ENCODE data around the gene MOB2. TPM values are rescaled to one million over a fixed set of nuclear protein-coding genes. Genes with fewer than 3 reads are reported as not detected.

MOB2 gene
- total RNA-seq, 1 donor from 2014 or later: 95.4 TPM

DNA sequence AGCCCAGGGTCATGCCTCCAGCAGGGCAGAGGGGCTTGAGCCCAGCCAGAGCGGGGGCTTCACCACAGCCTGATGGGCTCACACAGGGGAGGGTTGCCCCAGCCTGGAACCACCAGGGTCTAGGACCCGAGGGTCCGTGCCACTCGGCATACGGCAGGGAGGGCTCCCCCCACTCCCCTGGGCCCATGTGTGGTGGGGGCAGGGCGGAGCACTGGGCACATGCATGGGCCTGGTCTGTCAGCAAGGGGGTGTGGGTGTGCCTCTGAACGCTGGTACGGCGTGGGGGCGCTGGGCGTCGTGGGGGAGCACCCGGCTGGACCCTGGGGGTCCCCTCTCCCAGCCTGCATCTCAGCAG, 29.3 kb downstream of the MOB2 start:
- no peaks in the 10 kb centered on the region for H3K9me3 ChIP-seq
- no peaks in the 10 kb centered on the region for H3K36me3 ChIP-seq
- no peak overlapping the region for H3K4me3 ChIP-seq
- H3K27me3 ChIP-seq: no peaks in the 10 kb centered on the region
- TF ChIP-seq, protein P1, sequence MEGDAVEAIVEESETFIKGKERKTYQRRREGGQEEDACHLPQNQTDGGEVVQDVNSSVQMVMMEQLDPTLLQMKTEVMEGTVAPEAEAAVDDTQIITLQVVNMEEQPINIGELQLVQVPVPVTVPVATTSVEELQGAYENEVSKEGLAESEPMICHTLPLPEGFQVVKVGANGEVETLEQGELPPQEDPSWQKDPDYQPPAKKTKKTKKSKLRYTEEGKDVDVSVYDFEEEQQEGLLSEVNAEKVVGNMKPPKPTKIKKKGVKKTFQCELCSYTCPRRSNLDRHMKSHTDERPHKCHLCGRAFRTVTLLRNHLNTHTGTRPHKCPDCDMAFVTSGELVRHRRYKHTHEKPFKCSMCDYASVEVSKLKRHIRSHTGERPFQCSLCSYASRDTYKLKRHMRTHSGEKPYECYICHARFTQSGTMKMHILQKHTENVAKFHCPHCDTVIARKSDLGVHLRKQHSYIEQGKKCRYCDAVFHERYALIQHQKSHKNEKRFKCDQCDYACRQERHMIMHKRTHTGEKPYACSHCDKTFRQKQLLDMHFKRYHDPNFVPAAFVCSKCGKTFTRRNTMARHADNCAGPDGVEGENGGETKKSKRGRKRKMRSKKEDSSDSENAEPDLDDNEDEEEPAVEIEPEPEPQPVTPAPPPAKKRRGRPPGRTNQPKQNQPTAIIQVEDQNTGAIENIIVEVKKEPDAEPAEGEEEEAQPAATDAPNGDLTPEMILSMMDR (IDR thresholded peaks at IDR 0.05): no peak
- intact Hi-C loops (cut with DNase I): loop anchor here (5.0 kb wide), 1 partner anchor 115 kb away; the partner anchor contains the start of gene DUSP8
- no peak overlapping the region for H3K27ac ChIP-seq
- DNase-seq (ENCODE audit: low spot score in 2 of 2): no peak
- H3K4me1 ChIP-seq: peaks cover 14 to 32% of the 10 kb centered on the region in 2 donors

DNA sequence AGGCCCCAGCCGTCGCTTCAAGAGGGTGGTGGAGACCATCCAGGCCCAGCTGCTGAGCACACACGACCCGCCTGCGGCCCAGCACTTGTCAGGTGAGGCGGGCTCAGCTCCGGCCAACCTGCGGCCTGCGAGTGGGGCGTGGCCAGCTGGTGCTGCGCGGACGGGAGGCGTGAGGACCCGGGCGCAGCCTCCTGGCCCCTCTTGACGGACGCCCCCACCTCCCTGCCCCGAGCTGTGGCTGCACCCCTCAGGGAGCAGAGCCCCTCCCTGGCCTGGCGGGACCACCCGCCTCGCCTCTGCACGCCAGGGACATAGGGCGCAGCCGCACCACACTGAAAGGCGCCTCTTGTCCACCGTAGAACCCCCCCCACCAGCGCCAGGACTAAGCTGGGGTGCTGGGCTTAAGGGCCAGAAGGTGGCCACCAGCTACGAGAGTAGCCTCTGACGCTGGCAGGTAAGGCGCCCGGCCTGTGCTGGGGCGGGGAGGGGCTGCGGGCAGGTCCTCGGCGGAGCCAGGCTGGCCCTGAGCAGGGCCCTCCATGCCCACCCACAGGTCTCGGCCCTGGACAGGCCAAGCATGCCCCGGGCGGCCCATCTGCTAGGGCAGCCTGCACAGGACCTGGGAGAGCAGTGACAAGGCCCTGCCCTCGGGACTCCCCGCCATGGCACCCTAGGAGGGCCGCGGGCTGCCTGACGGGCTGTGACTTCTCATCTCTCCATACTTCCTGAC, 29.8 kb downstream of the MOB2 start:
- no peaks in the 10 kb centered on the region for H3K9me3 ChIP-seq
- intact Hi-C loops (cut with DNase I): loop anchor here (5.0 kb wide), 1 partner anchor 116 kb away; the partner anchor contains the start of gene DUSP8
- peaks cover 14 to 32% of the 10 kb centered on the region in 2 donors for H3K4me1 ChIP-seq
- H3K4me3 ChIP-seq: no peak overlapping the region
- H3K36me3 ChIP-seq: no peaks in the 10 kb centered on the region
- no peaks in the 10 kb centered on the region for H3K27me3 ChIP-seq
- DNase-seq (ENCODE audit: low spot score in 2 of 2): no peak
- TF ChIP-seq, protein P1 (IDR thresholded peaks at IDR 0.05): no peak
- no peak overlapping the region for H3K27ac ChIP-seq

DNA sequence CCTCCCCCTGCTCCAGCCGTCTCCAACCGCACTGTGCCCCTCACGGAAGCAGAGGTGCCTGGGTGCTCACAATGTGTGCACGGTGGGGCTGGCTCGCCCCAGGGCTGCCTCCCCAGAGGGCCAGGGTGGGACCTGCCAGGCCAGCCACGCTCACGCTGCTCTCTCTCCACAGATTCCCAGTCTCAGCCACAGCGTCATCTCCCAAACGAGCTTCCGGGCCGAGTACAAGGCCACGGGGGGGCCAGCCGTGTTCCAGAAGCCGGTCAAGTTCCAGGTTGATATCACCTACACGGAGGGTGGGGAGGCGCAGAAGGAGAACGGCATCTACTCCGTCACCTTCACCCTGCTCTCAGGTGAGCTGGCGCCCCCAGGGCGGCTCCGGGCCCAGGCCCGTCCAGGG, 30.4 kb downstream of the MOB2 start:
- Histone ChIP-seq H3K36me3 (no peaks in the 10 kb centered on the region), H3K4me3 (no peak overlapping the region), H3K27ac (no peak overlapping the region), H3K27me3 (no peaks in the 10 kb centered on the region), H3K9me3 (no peaks in the 10 kb centered on the region), H3K4me1 (peaks cover 14 to 30% of the 10 kb centered on the region in 2 donors)
- intact Hi-C loops (cut with DNase I): loop anchor here (5.0 kb wide), 1 partner anchor 116 kb away; the partner anchor contains the start of gene DUSP8
- DNase-seq (ENCODE audit: low spot score in 2 of 2): no peak
- TF ChIP-seq, protein P1 (IDR thresholded peaks at IDR 0.05): no peak

DNA sequence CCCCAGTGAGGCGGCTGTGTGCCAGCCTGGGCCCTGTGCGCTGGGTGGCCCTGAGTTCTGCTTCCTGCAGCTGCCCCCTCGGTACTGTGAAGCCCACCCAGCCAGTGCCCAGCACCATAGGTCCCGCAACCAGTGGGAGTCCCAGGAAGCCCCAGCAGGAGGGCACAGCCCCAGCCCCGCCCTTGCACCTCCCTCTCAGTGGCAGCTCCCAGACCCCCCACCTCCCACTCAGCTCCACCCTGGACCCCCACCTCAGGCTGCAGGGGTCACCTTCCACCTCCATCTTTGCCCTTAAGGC, 30.9 kb downstream of the MOB2 start:
- intact Hi-C loops (cut with DNase I): loop anchor here (5.0 kb wide), 1 partner anchor 117 kb away; the partner anchor contains the start of gene DUSP8
- TF ChIP-seq, protein P1 (IDR thresholded peaks at IDR 0.05): no peak
- Histone ChIP-seq H3K27me3 (no peaks in the 10 kb centered on the region), H3K4me3 (no peak overlapping the region), H3K36me3 (no peaks in the 10 kb centered on the region), H3K9me3 (no peaks in the 10 kb centered on the region), H3K27ac (no peak overlapping the region), H3K4me1 (peaks cover 14 to 25% of the 10 kb centered on the region in 2 donors)
- no peak for DNase-seq (ENCODE audit: low spot score in 2 of 2)

DNA sequence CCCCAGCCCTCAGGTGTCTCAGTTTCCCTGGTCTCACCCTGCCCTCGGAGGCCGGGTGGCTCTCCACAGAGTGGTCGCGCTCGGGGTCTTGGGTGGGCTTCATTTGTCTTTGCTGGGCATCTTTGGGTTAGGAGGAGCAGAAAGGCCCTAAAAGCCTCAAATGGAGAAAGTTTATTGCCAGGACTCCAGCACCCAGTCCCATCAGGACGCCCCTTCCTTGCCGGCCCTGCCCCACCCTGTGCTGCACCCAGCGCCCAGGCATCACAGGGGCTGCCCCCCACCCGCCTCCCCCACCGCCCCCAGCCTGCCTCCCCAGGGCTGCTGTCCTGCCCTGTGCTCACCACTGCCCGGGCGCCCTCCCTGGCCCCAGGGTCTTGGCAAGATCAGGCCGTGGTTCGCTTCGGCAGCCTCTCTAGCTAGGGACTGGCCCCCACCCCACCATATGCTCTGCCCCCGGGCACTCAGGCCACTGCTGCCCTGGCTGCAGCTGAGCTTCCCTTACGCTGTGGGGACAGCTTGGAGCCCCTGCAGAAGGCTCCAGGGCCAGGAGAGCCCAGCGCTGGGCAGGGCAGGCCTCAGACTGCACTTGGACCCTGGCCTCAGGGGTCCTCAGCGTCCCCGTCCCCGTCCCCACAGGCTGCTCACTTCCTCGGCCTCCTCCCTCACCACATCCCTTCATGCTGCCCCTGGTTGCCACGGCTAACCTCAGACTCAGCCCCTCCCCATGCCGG, 31.4 kb downstream of the MOB2 start:
- Histone ChIP-seq H3K27ac (no peak overlapping the region), H3K36me3 (no peaks in the 10 kb centered on the region), H3K4me3 (no peak overlapping the region), H3K4me1 (peaks cover 14 to 25% of the 10 kb centered on the region in 2 donors), H3K9me3 (no peaks in the 10 kb centered on the region), H3K27me3 (no peaks in the 10 kb centered on the region)
- TF ChIP-seq, protein P1 (IDR thresholded peaks at IDR 0.05): no peak
- no peak for DNase-seq (ENCODE audit: low spot score in 2 of 2)
- intact Hi-C loops (cut with DNase I): loop anchor here (5.0 kb wide), 1 partner anchor 117 kb away; the partner anchor contains the start of gene DUSP8

All from ascending aorta (tissue), 2 donors.